SK-N-SH treated with all-trans-retinoic acid at 6 μM for 48 hours (cell line): ENCODE data around the gene AXIN2.

Source experiments
- ATAC-seq: fragments of 200-7000 bp; cut with Tn5 transposase; 3 replicates; pipeline ENCODE4 v1.9.1; 2020; ENCODE audit warnings: mild to moderate bottlenecking, moderate library complexity
- ARNTL ChIP-seq: fragments of 450-650 bp; formaldehyde crosslinking; IDR thresholded peaks from 2 replicates; pipeline ENCODE4 v1.5.0; 2020; ENCODE audit warnings: low read depth, mild to moderate bottlenecking, moderate library complexity, borderline replicate concordance
- ESRRG ChIP-seq: fragments of 250-450 bp; sonication (Bioruptor Pico); IDR thresholded peaks from 2 replicates; pipeline ENCODE4 v1.6.1; 2021; ENCODE audit warnings: mild to moderate bottlenecking
- SNAI2 ChIP-seq: fragments of 250-450 bp; sonication (Bioruptor Pico); IDR thresholded peaks from 2 replicates; pipeline ENCODE4 v1.5.0; 2020; ENCODE audit warnings: mild to moderate bottlenecking, moderate library complexity
- ZC3H10 ChIP-seq: fragments of 250-450 bp; sonication (Bioruptor Pico); IDR thresholded peaks from 2 replicates; pipeline ENCODE4 v1.5.1; 2021; ENCODE audit warnings: mild to moderate bottlenecking, moderate library complexity

The AXIN2 gene

DNA sequence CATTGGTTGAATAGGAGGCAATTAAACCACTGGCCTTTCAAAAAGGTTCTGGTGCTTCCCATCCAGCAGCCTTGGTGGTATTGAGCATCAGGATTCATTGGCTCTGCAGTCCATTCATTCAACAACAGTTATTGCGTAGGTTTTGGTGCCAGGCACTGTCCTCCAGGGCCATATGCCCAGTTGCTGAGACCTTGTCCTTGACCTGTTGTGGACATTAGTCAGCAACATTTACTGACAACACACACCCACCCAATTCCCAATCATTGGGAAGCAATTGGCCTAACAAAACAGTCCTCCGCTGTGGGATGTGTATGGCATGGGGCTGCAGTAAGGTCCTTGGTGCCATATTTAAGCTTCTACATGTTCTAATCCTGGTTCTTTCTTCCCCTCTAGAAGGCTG is 82.2 kb downstream of the AXIN2 start:
- TF ChIP-seq ARNTL (CRISPR knock-in tag) (no peak), ZC3H10 (CRISPR knock-in tag) (no peak), ESRRG (no peak), SNAI2 (CRISPR knock-in tag) (no peak)
- TF ChIP-seq, all 23 proteins: peak for 0
- ATAC-seq: no peak
